Upper lobe of right lung (tissue), 1 donor: ENCODE measurements around the gene PPM1M. TPM values are rescaled to one million over a fixed set of nuclear protein-coding genes. Genes with fewer than 3 reads are reported as not detected.

ENCODE experiments used
- ATAC-seq: fragments of 200-7000 bp; cut with Tn5 transposase; one replicate; pipeline ENCODE4 v1.9.1; 2020; ENCODE audit warnings: mild to moderate bottlenecking, moderate library complexity
- DNase-seq: peaks from one replicate; pipeline ENCODE4 v3.0.0-alpha.2; 2020
- H3K27ac ChIP-seq: fragments of 200-600 bp; one replicate; pipeline ENCODE4 v1.8.0; 2022
- H3K27me3 ChIP-seq: fragments of 200-600 bp; one replicate; pipeline ENCODE4 v1.8.0; 2022; ENCODE audit warnings: mild to moderate bottlenecking
- H3K36me3 ChIP-seq: fragments of 200-600 bp; one replicate; pipeline ENCODE4 v1.8.0; 2022
- H3K4me1 ChIP-seq: fragments of 200-600 bp; one replicate; pipeline ENCODE4 v1.8.0; 2022
- H3K4me3 ChIP-seq: fragments of 200-600 bp; one replicate; pipeline ENCODE4 v1.8.0; 2022; ENCODE audit warnings: mild to moderate bottlenecking
- H3K9me3 ChIP-seq: fragments of 200-600 bp; one replicate; pipeline ENCODE4 v1.8.0; 2022
- intact Hi-C: fragments of 100-400 bp; cut with DNase I; formaldehyde crosslinking; loops from one replicate; pipeline ENCODE4 v1.11.0; 2022
- total RNA-seq: library from RNA; stranded (reverse); fragmentation: NEBNext Ultra II Directional; extraction: Animal tissue kit (Norgen Biotek cat#: 25700); gene quantifications from one replicate; pipeline ENCODE4 v1.2.1, GENCODE V29; 2021
- TF ChIP-seq, protein P1 (sequence below): fragments of 200-600 bp; IDR thresholded peaks from one replicate; pipeline ENCODE4 v1.8.0; 2022; ENCODE audit warnings: antibody characterized with exemption
- donor health status: DM: no; HTN: yes; CAD: no; lungs with severe emphysema.

The PPM1M gene
- total RNA-seq, 1 donor from 2014 or later = 44.0 TPM

DNA sequence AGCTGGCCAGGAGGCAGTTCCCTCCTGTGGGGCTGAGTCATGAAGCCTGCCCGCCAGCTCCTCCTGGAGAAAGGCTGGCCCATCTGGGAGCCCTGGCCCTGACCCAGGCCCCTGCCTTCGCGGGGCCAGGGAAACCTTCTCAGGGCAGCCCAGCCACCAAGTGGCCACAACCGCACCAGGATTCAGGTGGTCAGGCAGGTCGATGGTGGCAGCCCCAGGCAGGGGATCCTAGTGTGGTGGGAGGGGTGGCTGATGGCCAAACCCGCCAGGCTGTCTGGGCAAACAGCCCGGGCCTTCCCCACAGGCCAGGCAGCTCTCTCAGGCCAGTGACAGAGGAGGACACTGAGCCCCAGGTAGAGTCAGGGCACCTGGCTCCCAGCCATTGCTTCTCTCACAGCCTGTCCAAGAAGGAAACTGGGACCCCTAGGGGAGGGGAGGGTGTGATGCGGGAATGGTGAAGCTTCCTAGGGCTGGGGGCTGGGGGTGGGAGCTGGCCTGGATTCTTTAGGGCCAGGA, 7.8 kb upstream of the PPM1M start:
- TF ChIP-seq, protein P1, sequence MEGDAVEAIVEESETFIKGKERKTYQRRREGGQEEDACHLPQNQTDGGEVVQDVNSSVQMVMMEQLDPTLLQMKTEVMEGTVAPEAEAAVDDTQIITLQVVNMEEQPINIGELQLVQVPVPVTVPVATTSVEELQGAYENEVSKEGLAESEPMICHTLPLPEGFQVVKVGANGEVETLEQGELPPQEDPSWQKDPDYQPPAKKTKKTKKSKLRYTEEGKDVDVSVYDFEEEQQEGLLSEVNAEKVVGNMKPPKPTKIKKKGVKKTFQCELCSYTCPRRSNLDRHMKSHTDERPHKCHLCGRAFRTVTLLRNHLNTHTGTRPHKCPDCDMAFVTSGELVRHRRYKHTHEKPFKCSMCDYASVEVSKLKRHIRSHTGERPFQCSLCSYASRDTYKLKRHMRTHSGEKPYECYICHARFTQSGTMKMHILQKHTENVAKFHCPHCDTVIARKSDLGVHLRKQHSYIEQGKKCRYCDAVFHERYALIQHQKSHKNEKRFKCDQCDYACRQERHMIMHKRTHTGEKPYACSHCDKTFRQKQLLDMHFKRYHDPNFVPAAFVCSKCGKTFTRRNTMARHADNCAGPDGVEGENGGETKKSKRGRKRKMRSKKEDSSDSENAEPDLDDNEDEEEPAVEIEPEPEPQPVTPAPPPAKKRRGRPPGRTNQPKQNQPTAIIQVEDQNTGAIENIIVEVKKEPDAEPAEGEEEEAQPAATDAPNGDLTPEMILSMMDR = no peak
- peaks cover 33% of the 10 kb centered on the region for H3K4me1 ChIP-seq
- peak; percentile 69 for ATAC-seq
- no peaks in the 10 kb centered on the region for H3K27me3 ChIP-seq
- H3K36me3 ChIP-seq = peaks cover 10% of the 10 kb centered on the region
- intact Hi-C loops = no loop called here
- peak; percentile 86 for DNase-seq
- no peaks in the 10 kb centered on the region for H3K9me3 ChIP-seq
- peak overlapping the region; percentile 84 for H3K27ac ChIP-seq
- H3K4me3 ChIP-seq = peak overlapping the region; percentile 74

DNA sequence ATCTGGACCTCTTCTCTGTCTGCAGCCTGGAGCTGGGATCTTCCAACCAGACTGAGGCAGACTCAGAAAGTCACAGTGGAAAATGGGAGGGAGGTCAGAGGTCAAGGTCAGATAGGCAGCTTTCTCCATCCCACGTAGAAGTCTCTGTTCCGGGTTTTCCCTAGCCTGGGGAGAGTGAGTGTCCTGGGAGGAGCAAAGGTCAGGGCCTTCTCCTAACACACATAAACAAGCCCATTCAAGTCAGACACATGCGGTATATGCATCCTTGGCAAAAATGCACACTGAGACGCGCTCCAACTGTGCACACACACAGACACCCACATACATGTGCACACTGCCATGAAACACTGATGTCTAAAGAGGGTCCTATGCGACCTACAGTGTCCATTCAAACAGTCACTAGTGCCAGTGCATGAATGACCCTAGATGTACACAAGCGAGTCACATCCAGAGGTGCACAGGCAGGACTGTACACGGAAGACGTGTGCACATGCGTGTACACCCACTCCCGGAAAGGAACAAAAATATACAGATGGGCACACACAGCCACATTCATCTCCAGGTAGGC, 7.3 kb upstream of the PPM1M start:
- TF ChIP-seq, protein P1 = no peak
- no peak for DNase-seq
- Histone ChIP-seq H3K4me3 (peak overlapping the region; percentile 74), H3K27ac (peak overlapping the region; percentile 84), H3K4me1 (peaks cover 33% of the 10 kb centered on the region), H3K9me3 (no peaks in the 10 kb centered on the region), H3K36me3 (peaks cover 9% of the 10 kb centered on the region), H3K27me3 (no peaks in the 10 kb centered on the region)
- peak; percentile 26 for ATAC-seq
- intact Hi-C loops = no loop called here

DNA sequence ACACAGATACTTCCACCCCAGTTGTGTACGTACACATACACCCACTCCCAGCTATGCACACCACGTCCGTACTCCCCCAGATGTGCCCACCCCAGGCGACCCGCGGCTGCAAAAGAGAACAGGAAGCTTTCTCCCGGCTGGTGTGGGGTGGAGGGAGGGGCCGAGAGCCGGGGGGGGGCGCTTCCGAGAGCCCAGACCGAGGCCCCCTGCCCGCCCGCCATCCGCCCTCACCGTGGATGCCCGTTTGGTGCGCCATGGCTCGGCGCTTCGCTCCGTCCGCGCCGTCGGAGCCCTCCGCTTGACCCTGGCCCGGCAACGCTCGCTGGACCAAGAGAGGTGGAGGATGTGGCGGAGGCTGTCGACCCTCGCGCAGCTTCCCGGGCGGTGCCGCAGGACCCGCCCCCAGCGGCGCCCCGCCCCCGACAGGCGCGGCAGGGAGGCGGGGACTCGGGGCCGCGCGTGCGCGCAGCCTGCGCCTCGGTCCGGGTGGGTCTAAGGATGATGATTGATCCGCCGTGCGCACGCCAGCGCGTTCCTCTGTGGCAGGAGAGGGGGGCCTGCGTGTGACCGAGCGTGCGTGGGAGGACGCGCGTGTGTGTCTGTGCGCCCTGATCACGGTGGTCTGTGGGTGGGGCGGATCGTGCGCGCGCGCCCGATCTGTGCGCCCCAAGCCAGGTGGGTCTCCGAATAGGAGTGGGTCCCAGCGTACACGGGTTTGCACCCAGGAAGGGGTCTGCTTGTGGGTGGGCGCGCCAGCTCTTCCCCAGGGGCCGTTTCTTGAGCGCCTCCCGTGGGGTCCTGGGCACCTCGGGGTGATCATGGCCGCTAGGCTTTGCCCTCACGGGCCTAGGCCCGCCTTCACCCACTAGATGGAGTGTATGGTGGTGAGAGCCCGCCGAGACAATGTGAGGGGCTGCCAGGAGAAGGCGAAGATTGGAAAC, 6.5 kb upstream of the PPM1M start, which contains the start of gene TWF2:
Gene TWF2 (minus strand): TSS at position 398 of the 941 bp plus-strand sequence. CDS start 142 bp downstream, at position 256.
- H3K9me3 ChIP-seq = no peaks in the 10 kb centered on the region
- peak; percentile 91 for DNase-seq
- peak within 1 kb of the TSS; percentile 74 for H3K4me3 ChIP-seq
- H3K27ac ChIP-seq = peak within 1 kb of the TSS; percentile 84
- peaks cover 33% of the 10 kb centered on the region for H3K4me1 ChIP-seq
- ATAC-seq = peak; percentile 92
- peaks cover 8% of the 10 kb centered on the region for H3K36me3 ChIP-seq
- intact Hi-C loops = no loop called here
- H3K27me3 ChIP-seq = no peaks in the 10 kb centered on the region
- TF ChIP-seq, protein P1 = peak; percentile 50

DNA sequence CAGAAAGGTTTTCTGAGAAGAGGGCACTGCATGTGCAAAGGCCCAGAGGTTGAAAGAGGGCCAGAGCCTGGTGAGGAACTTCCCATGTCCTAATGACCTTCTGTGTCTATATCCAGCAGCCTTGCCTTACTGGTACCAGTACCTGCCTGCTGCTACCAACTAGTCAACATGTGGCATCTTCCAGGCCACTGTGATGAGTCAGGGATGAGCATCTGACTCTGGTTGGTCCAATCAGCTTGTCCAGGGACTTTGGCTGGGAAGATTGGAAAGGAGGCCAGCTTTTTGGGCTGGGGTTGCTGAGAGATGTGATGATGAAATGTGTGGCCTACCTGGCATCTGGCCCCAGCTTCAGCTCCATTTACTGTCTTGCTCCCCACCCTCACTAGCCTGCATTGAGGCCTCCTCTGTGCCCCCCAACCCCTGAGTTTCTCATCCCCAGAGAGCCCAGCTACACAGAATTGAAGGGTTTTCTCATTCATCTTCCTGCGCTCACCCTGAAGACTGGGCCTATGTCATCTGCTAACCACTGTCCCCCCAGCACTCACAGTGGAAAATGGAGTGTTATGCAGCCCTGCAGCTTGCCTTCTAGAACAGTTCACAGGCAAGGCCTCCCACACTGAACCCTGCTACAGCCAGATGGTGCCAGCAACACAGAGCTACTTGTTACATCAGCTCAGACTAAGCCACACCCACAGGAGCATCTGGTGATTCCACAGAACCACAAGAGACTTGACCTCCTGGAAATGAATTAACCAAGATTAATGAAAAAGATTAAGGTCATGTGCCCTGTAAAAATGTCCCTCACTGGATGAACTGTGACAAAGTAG, 5.3 kb upstream of the PPM1M start:
- TF ChIP-seq, protein P1 = no peak
- peak overlapping the region; percentile 74 for H3K4me3 ChIP-seq
- no peaks in the 10 kb centered on the region for H3K27me3 ChIP-seq
- peaks cover 45% of the 10 kb centered on the region for H3K4me1 ChIP-seq
- no peaks in the 10 kb centered on the region for H3K9me3 ChIP-seq
- peak overlapping the region; percentile 84 for H3K27ac ChIP-seq
- DNase-seq (peak; percentile 67), ATAC-seq (peak; percentile 34)
- no peaks in the 10 kb centered on the region for H3K36me3 ChIP-seq
- intact Hi-C loops = no loop called here

DNA sequence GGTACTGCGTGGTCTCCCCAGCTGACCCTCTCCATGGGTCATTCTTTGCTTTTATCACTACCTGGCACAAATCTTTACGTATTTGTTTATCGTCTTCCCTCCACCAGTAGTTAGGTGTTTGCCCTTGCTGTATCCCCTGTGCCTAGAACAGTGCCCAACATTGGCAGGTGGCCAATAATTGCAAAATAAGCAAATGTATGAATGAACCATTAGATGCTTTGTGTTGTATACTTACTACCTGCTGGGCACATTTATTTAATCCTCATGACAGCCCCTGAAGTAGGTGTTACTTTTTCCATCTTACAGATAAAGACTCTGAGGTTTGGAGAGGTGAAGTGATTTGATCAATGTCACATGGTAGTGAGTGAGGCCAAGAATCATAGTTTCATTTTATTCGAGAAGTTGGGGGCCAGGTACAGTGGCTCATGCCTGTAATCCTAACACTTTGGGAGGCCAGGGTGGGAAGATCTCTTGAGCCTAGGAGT, 4.6 kb upstream of the PPM1M start:
- intact Hi-C loops = no loop called here
- H3K9me3 ChIP-seq = no peaks in the 10 kb centered on the region
- TF ChIP-seq, protein P1 = no peak
- peak overlapping the region; percentile 84 for H3K27ac ChIP-seq
- H3K27me3 ChIP-seq = no peaks in the 10 kb centered on the region
- ATAC-seq (no peak), DNase-seq (no peak)
- no peaks in the 10 kb centered on the region for H3K36me3 ChIP-seq
- no peak overlapping the region for H3K4me3 ChIP-seq
- peaks cover 46% of the 10 kb centered on the region for H3K4me1 ChIP-seq
